HCT116 (cell line): ENCODE results near the gene ASRGL1. TPM values are rescaled to one million over a fixed set of nuclear protein-coding genes. Genes with fewer than 3 reads are reported as not detected.

Experiments
- ATAC-seq: fragments of 200-7000 bp; cut with Tn5 transposase; 2 replicates; pipeline ENCODE4 v1.9.1; 2020; ENCODE audit warnings: mild to moderate bottlenecking, moderate library complexity
- BruUV-seq: library from RNA; stranded (reverse); fragments of 400-500 nt; replicated peaks from 2 replicates; lab custom pipeline; 2021; lab: Mats Ljungman, UMichigan
- CTCF ChIA-PET: fragments of 300-600 bp; sonication (Branson Sonifier 250); formaldehyde crosslinking; loops from one replicate; lab custom pipeline; 2021; ENCODE audit warnings: antibody characterized with exemption; lab: Charles Lee
- POLR2A ChIA-PET: fragments of 300-600, 350-600 bp; sonication (Branson Sonifier 250); formaldehyde crosslinking; loops from one replicate; lab custom pipeline; 2021; ENCODE audit warnings: antibody characterized with exemption; lab: Charles Lee
- RAD21 ChIA-PET, 2 experiments: fragments of 300-600 bp; sonication (Branson Sonifier 250); formaldehyde crosslinking; loops; one replicate each; lab custom pipeline; 2023; ENCODE audit warnings: low total read pairs in 2 of 2; ENCODE audit not compliant: uncharacterized antibody in 2 of 2, unreplicated experiment in 2 of 2, low non-redundant PET in 1 of 2; lab: Charles Lee
- DNase-seq: peaks from one replicate; pipeline ENCODE4 v3.0.0-alpha.2; 2010; ENCODE audit warnings: low read depth, low spot score
- H2AFZ ChIP-seq: fragments of 200-600 bp; shearing (Covaris generic), sonication (generic); 2 replicates; pipeline ENCODE4 v1.6.1; 2017; ENCODE audit warnings: low read depth, mixed run types, mixed read lengths, antibody characterized with exemption, low read length; ENCODE audit not compliant: poor library complexity, severe bottlenecking
- H3K27ac ChIP-seq: 2 replicates; pipeline ENCODE4 v1.5.1; 2012; ENCODE audit warnings: low read depth, low read length
- H3K27me3 ChIP-seq: fragments of 200-600 bp; sonication (generic); 2 replicates; pipeline ENCODE4 v1.6.1; 2016; ENCODE audit warnings: mixed run types, low read length, mixed read lengths; ENCODE audit not compliant: insufficient read depth
- H3K36me3 ChIP-seq, 2 experiments: fragments of 200-500 bp in 1 of 2; fragments of 200-600 bp in 1 of 2; sonication (Bioruptor generic) in 1 of 2; sonication (generic) in 1 of 2; 2 replicates each; pipeline versions ENCODE4 v1.5.1 to v1.6.1; 2014 to 2016; ENCODE audit warnings: low read length in 2 of 2, inconsistent platforms in 1 of 2, mixed read lengths in 1 of 2, mixed run types in 1 of 2; ENCODE audit not compliant: insufficient read depth in 2 of 2, control insufficient read depth in 1 of 2
- H3K4me1 ChIP-seq, 2 experiments: fragments of 200-600 bp in 1 of 2; sonication (generic) in 1 of 2; 2 replicates each; pipeline versions ENCODE4 v1.5.1 to v1.6.1; 2012 to 2017; ENCODE audit warnings: low read length in 2 of 2, inconsistent platforms in 1 of 2, mild to moderate bottlenecking in 1 of 2, mixed read lengths in 1 of 2, mixed run types in 1 of 2, moderate library complexity in 1 of 2; ENCODE audit not compliant: insufficient read depth in 2 of 2, control insufficient read depth in 1 of 2
- H3K4me2 ChIP-seq: fragments of 200-600 bp; sonication (generic); 2 replicates; pipeline ENCODE4 v1.6.1; 2017; ENCODE audit warnings: mixed run types, low read length, mixed read lengths
- H3K4me3 ChIP-seq, 2 experiments: fragments of 200-600 bp in 1 of 2; sonication (generic) in 1 of 2; replicated peaks in 1 of 2; 2 replicates each; pipeline ENCODE4 v1.5.1; 2011 to 2016; ENCODE audit warnings: low read length in 2 of 2, control low read depth in 1 of 2, low read depth in 1 of 2, mild to moderate bottlenecking in 1 of 2, mixed read lengths in 1 of 2, mixed run types in 1 of 2
- H3K79me2 ChIP-seq: fragments of 200-600 bp; sonication (generic); 2 replicates; pipeline ENCODE4 v1.6.1; 2017; ENCODE audit warnings: mild to moderate bottlenecking, mixed run types, low read length, moderate library complexity, mixed read lengths; ENCODE audit not compliant: insufficient read depth
- H3K9ac ChIP-seq: fragments of 200-600 bp; sonication (generic); 2 replicates; pipeline ENCODE4 v1.6.1; 2016; ENCODE audit warnings: low read length, mixed read lengths
- H3K9me2 ChIP-seq: fragments of 200-600 bp; sonication (generic), shearing (Covaris generic); 2 replicates; pipeline ENCODE4 v1.6.1; 2017; ENCODE audit warnings: mixed run types, mild to moderate bottlenecking, moderate library complexity; ENCODE audit not compliant: insufficient read depth
- H3K9me3 ChIP-seq, 2 experiments: fragments of 200-500 bp in 1 of 2; fragments of 200-600 bp in 1 of 2; sonication (Bioruptor generic) in 1 of 2; sonication (generic) in 1 of 2; 2 replicates each; pipeline ENCODE4 v1.6.1; 2014 to 2017; ENCODE audit warnings: low read length in 2 of 2, mixed read lengths in 2 of 2, inconsistent platforms in 1 of 2, low read depth in 1 of 2, mild to moderate bottlenecking in 1 of 2, mixed run types in 1 of 2, moderate library complexity in 1 of 2; ENCODE audit not compliant: control insufficient read depth in 1 of 2, insufficient read depth in 1 of 2
- H4K20me1 ChIP-seq: fragments of 200-600 bp; sonication (generic), shearing (Covaris generic); 2 replicates; pipeline ENCODE4 v1.6.1; 2017; ENCODE audit warnings: mixed run types, mild to moderate bottlenecking, moderate library complexity; ENCODE audit not compliant: insufficient read depth
- CBX3 ChIP-seq: IDR thresholded peaks from 2 replicates; pipeline ENCODE4 v1.6.1; 2012; ENCODE audit warnings: low read depth
- CEBPB ChIP-seq: IDR thresholded peaks from 2 replicates; pipeline ENCODE4 v1.6.1; 2012; ENCODE audit warnings: low read depth
- EZH2phosphoT487 ChIP-seq: fragments of 200-600 bp; IDR thresholded peaks from 2 replicates; pipeline ENCODE4 v1.6.1; 2018; ENCODE audit warnings: antibody characterized with exemption, borderline replicate concordance
- FOSL1 ChIP-seq: IDR thresholded peaks from 2 replicates; pipeline ENCODE4 v1.6.1; 2012; ENCODE audit warnings: low read depth
- RAD21 ChIP-seq: IDR thresholded peaks from 2 replicates; pipeline ENCODE4 v1.6.1; 2012; ENCODE audit warnings: low read depth, mild to moderate bottlenecking
- ZFX ChIP-seq: fragments of 450-650 bp; IDR thresholded peaks from 2 replicates; pipeline ENCODE4 v1.6.1; 2017
- intact Hi-C: fragments of 100-400 bp; cut with micrococcal nuclease; formaldehyde crosslinking; loops from 2 replicates; pipeline ENCODE4 v1.10.0; 2022
- total RNA-seq: library from RNA; stranded (reverse); gene quantifications from one replicate; pipeline ENCODE4 v1.2.1, GENCODE V29; 2021; ENCODE audit not compliant: unreplicated experiment
- TF ChIP-seq, protein P1 (sequence below): IDR thresholded peaks from 2 replicates; pipeline ENCODE4 v1.6.1; 2012; ENCODE audit warnings: low read depth
- TF ChIP-seq, protein P2 (sequence below): IDR thresholded peaks from 2 replicates; pipeline ENCODE4 v1.6.1; 2012
- TF ChIP-seq, protein P3 (sequence below): IDR thresholded peaks from 2 replicates; pipeline ENCODE4 v1.6.1; 2012

The ASRGL1 gene
- total RNA-seq, 1 experiment from 2014 or later, result 27.6 TPM

DNA sequence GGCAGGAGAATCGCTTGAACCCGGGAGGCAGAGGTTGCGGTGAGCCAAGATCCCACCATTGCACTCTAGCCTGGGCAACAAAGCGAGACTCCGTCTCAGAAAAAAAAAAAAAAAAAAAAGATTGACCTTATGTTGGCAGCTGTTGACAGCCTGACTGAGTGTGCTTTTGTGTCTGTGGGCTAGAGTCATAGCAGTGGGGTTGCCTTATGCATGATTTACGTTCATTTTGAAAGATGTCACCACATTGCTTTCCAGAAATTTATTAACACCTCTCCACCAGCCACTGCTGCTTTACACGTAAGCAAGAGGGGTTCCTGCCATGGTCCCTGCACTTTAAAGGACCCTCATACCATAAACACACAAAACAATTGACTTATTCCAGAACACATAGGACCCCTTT is 21.0 kb downstream of the ASRGL1 start:
- Histone ChIP-seq H3K9me2 (no peaks in the 10 kb centered on the region), H3K9me3 (no peaks in the 10 kb centered on the region), H3K79me2 (no peaks in the 10 kb centered on the region), H3K36me3 (0 out of 4 replicates have a peak, but pooled peaks cover 0 to 3% of the 10 kb centered on the region in 2 experiments), H3K27me3 (no peaks in the 10 kb centered on the region), H3K27ac (no peak overlapping the region), H3K9ac (no peak overlapping the region), H3K4me1 (no peaks in the 10 kb centered on the region), H4K20me1 (no peaks in the 10 kb centered on the region), H3K4me3 (no peak overlapping the region), H2AFZ (no peak overlapping the region), H3K4me2 (no peak overlapping the region)
- no TSS peak for BruUV-seq
- ChIA-PET RAD21 (no interaction called here), POLR2A (no interaction called here), CTCF (no interaction called here)
- DNase-seq, result no peak
- intact Hi-C loops, result no loop called here
- TF ChIP-seq, protein P1, sequence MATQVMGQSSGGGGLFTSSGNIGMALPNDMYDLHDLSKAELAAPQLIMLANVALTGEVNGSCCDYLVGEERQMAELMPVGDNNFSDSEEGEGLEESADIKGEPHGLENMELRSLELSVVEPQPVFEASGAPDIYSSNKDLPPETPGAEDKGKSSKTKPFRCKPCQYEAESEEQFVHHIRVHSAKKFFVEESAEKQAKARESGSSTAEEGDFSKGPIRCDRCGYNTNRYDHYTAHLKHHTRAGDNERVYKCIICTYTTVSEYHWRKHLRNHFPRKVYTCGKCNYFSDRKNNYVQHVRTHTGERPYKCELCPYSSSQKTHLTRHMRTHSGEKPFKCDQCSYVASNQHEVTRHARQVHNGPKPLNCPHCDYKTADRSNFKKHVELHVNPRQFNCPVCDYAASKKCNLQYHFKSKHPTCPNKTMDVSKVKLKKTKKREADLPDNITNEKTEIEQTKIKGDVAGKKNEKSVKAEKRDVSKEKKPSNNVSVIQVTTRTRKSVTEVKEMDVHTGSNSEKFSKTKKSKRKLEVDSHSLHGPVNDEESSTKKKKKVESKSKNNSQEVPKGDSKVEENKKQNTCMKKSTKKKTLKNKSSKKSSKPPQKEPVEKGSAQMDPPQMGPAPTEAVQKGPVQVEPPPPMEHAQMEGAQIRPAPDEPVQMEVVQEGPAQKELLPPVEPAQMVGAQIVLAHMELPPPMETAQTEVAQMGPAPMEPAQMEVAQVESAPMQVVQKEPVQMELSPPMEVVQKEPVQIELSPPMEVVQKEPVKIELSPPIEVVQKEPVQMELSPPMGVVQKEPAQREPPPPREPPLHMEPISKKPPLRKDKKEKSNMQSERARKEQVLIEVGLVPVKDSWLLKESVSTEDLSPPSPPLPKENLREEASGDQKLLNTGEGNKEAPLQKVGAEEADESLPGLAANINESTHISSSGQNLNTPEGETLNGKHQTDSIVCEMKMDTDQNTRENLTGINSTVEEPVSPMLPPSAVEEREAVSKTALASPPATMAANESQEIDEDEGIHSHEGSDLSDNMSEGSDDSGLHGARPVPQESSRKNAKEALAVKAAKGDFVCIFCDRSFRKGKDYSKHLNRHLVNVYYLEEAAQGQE, result no peak
- TF ChIP-seq, protein P2, sequence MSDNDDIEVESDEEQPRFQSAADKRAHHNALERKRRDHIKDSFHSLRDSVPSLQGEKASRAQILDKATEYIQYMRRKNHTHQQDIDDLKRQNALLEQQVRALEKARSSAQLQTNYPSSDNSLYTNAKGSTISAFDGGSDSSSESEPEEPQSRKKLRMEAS, result no peak
- TF ChIP-seq CEBPB (no peak), CBX3 (no peak), FOSL1 (no peak), EZH2phosphoT487 (no peak), ZFX (no peak), RAD21 (no peak)
- TF ChIP-seq, protein P3, sequence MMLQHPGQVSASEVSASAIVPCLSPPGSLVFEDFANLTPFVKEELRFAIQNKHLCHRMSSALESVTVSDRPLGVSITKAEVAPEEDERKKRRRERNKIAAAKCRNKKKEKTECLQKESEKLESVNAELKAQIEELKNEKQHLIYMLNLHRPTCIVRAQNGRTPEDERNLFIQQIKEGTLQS, result no peak
- ATAC-seq, result no peak
